Measurements from ENCODE around the gene TMED1. TPM values are rescaled to one million over a fixed set of nuclear protein-coding genes. Genes with fewer than 3 reads are reported as not detected.

TMED1 gene
- total and polyA plus RNA-seq, 2 of the 13 experiments (the other 11 are each of a cell fraction or from before 2014, with no cell fraction given), result 48.3 to 51.8 TPM

DNA sequence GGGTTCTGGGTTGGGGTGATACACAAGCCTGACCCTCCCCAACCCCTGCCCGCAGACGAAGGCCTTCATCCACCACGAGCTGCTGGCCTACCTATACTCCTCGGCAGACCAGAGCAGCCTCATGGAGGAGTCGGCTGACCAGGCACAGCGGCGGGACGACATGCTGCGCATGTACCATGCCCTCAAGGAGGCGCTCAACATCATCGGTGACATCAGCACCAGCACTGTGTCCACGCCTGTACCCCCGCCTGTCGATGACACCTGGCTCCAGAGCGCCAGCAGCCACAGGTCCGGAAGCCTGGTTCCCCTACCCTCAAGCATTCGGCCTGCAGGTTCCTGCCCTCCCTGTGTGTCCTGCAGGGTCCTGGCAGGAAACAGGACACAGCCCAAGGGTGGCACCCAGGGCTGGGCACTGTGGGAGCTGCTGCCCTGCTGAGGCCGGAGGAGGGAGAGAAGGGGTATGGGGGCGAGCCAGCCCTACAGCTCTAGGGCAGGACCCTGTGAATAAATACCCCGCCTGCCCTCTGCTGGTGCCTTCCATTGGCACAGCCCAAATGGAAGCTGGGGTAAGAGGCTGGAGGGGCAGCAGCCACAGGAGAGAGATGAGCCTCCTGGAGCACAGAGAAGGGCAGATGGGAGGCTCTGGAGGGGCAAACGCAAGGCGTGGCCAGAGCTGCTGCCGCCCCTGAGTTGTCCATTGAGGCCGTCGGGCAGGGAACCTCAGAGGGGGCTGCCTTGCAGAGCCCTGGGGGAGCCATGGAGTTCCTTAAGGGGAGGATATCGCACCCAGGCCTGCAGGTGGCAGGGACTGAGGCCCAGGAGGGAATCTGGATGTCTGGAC lies 6.8 kb downstream of the TMED1 start (continued):
- peak; percentile 20; the same call in 1 of the 2 replicates for TF ChIP-seq STAG1 (CRISPR knock-in tag; IDR thresholded peaks at IDR 0.05)

DNA sequence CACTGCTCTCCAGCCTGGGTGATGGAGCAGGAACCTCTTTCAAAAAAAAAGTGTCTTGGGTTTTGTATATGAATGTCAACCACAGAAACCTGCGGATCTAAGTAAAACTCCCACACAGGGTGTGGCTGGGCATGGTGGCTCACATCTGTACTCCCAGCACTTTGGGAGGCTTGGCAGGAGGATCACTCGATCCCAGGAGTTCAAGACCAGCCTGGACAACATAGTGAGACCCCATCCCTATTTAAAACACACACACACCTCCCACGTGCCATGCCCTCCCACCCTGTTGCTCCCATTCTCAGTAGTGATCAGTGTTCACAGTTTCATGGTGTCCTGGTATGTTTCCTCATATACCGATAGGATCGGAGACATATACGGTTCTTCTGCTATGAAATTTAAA lies 9.2 kb downstream of the TMED1 start:
- no peaks in the 10 kb centered on the region; the same call in 1 of the 2 replicates for H4K20me1 ChIP-seq (ENCODE audit: insufficient read depth, low read length)
- no peak overlapping the region for H3K9ac ChIP-seq (ENCODE audit: insufficient read depth, low read depth, low read length)
- intact Hi-C loops (cut with micrococcal nuclease; ENCODE audit: unreplicated experiment) (no loop called here), in situ Hi-C loops (cut with HindIII; ENCODE audit: extremely low pct_ligation_motif_present, low pct_unique_long_range_greater_than_20kb) (no loop called here)
- 0 out of 2 replicates have a peak, but pooled peaks have one; percentile 12 for TF ChIP-seq ZNF121 (CRISPR knock-in tag; IDR thresholded peaks at IDR 0.05)
- TF ChIP-seq, protein P1, sequence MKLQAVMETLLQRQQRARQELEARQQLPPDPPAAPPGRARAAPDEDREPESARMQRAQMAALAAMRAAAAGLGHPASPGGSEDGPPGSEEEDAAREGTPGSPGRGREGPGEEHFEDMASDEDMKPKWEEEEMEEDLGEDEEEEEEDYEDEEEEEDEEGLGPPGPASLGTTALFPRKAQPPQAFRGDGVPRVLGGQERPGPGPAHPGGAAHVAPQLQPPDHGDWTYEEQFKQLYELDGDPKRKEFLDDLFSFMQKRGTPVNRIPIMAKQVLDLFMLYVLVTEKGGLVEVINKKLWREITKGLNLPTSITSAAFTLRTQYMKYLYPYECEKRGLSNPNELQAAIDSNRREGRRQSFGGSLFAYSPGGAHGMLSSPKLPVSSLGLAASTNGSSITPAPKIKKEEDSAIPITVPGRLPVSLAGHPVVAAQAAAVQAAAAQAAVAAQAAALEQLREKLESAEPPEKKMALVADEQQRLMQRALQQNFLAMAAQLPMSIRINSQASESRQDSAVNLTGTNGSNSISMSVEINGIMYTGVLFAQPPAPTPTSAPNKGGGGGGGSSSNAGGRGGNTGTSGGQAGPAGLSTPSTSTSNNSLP (IDR thresholded peaks at IDR 0.05; ENCODE audit: low read depth, low read length), result no peak
- TF ChIP-seq, protein P2, sequence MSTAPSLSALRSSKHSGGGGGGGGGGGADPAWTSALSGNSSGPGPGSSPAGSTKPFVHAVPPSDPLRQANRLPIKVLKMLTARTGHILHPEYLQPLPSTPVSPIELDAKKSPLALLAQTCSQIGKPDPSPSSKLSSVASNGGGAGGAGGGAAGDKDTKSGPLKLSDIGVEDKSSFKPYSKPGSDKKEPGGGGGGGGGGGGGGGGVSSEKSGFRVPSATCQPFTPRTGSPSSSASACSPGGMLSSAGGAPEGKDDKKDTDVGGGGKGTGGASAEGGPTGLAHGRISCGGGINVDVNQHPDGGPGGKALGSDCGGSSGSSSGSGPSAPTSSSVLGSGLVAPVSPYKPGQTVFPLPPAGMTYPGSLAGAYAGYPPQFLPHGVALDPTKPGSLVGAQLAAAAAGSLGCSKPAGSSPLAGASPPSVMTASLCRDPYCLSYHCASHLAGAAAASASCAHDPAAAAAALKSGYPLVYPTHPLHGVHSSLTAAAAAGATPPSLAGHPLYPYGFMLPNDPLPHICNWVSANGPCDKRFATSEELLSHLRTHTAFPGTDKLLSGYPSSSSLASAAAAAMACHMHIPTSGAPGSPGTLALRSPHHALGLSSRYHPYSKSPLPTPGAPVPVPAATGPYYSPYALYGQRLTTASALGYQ (CRISPR knock-in tag; IDR thresholded peaks at IDR 0.05), result no peak
- no peak for TF ChIP-seq KMT2A (CRISPR knock-in tag; IDR thresholded peaks at IDR 0.05)
- TF ChIP-seq ZNF225 (CRISPR knock-in tag; IDR thresholded peaks at IDR 0.05), result no peak
- TF ChIP-seq, protein P3, sequence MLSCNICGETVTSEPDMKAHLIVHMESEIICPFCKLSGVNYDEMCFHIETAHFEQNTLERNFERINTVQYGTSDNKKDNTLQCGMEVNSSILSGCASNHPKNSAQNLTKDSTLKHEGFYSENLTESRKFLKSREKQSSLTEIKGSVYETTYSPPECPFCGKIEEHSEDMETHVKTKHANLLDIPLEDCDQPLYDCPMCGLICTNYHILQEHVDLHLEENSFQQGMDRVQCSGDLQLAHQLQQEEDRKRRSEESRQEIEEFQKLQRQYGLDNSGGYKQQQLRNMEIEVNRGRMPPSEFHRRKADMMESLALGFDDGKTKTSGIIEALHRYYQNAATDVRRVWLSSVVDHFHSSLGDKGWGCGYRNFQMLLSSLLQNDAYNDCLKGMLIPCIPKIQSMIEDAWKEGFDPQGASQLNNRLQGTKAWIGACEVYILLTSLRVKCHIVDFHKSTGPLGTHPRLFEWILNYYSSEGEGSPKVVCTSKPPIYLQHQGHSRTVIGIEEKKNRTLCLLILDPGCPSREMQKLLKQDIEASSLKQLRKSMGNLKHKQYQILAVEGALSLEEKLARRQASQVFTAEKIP (CRISPR knock-in tag; IDR thresholded peaks at IDR 0.05; ENCODE audit: borderline replicate concordance), result no peak
- TF ChIP-seq, protein P4, sequence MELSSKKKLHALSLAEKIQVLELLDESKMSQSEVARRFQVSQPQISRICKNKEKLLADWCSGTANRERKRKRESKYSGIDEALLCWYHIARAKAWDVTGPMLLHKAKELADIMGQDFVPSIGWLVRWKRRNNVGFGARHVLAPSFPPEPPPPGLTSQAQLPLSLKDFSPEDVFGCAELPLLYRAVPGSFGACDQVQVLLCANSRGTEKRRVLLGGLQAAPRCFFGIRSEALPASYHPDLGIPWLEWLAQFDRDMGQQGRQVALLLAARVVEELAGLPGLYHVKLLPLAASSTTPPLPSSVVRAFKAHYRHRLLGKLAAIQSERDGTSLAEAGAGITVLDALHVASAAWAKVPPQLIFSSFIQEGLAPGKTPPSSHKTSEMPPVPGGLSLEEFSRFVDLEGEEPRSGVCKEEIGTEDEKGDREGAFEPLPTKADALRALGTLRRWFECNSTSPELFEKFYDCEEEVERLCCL (CRISPR knock-in tag; IDR thresholded peaks at IDR 0.05; ENCODE audit: borderline replicate concordance), result no peak
- TF ChIP-seq NPAS2 (CRISPR knock-in tag; IDR thresholded peaks at IDR 0.05; ENCODE audit: borderline replicate concordance), result no peak
- TF ChIP-seq GTF2F1 (IDR thresholded peaks at IDR 0.05; ENCODE audit: low read length), result no peak
- H2AFZ ChIP-seq (ENCODE audit: low read length), result no peak overlapping the region
- WGBS (ENCODE audit: low lambda C conversion rate), result 97% methylated on average over 5 of the region's 6 CpGs
- H3K27ac ChIP-seq (ENCODE audit: extremely low read length, insufficient read depth, low read length), result no peak overlapping the region
- no peaks in the 10 kb centered on the region for H3K27me3 ChIP-seq (ENCODE audit: control insufficient read depth in 1 of 2, insufficient read depth in 2 of 2, low read length in 2 of 2)
- H3K36me3 ChIP-seq (replicated peaks in 1 of 2; ENCODE audit: control insufficient read depth in 1 of 2, insufficient read depth in 2 of 2, low read length in 2 of 2), result peaks cover 23 to 46% of the 10 kb centered on the region in 2 experiments
- ATAC-seq (no peak), DNase-seq (ENCODE audit: low spot score) (no peak), FAIRE-seq (no peak)
- CTCF ChIA-PET (ENCODE audit: low intra/inter-chr PET ratio, low total read pairs), result no interaction called here
- H3K4me3 ChIP-seq (replicated peaks in 1 of 3; ENCODE audit: insufficient read depth in 1 of 3, low read depth in 2 of 3, low read length in 3 of 3), result no peak overlapping the region
- no TSS peak for BruUV-seq (replicated peaks)
- POLR2A ChIA-PET, result interaction anchor here (1.3 kb wide), 1 partner anchor 9 kb away, joined by 4 read pairs; the partner anchor contains the start of gene TMED1
- H3K9me3 ChIP-seq (ENCODE audit: low read length), result no peaks in the 10 kb centered on the region
- no peaks in the 10 kb centered on the region for H3K79me2 ChIP-seq (ENCODE audit: insufficient read depth, low read length)
- H3K4me2 ChIP-seq (ENCODE audit: low read depth, low read length), result no peak overlapping the region
- H3K4me1 ChIP-seq (ENCODE audit: insufficient read depth, low read length), result no peaks in the 10 kb centered on the region
